Measurements from ENCODE around the gene ADAM30. TPM values are rescaled to one million over a fixed set of nuclear protein-coding genes. Genes with fewer than 3 reads are reported as not detected.

The ADAM30 gene
- total RNA-seq, 2 donors from 2014 or later, result not detected

GRCh38 chr1:119935915-119936314 is 39.6 kb upstream of the ADAM30 start:
- ATAC-seq (ENCODE audit: insufficient number of reproducible peaks, low FRiP score, low read depth), result no peak
- no peak for TF ChIP-seq CTCF (IDR thresholded peaks at IDR 0.05)
- H3K27ac ChIP-seq, result no peak overlapping the region

GRCh38 chr1:119935373-119935772 is 39.1 kb upstream of the ADAM30 start:
- Histone ChIP-seq H3K4me3 (no peak overlapping the region), H3K27me3 (replicated peaks; ENCODE audit: insufficient read depth) (no peaks in the 10 kb centered on the region), H3K27ac (no peak overlapping the region), H3K4me1 (ENCODE audit: control insufficient read depth in 1 of 2, low read depth in 2 of 2) (no peaks in the 10 kb centered on the region), H3K9me3 (no peaks in the 10 kb centered on the region), H3K36me3 (peaks cover 65% of the 10 kb centered on the region)
- no peak for ATAC-seq (ENCODE audit: insufficient number of reproducible peaks, low FRiP score, low read depth)
- no peak for TF ChIP-seq CTCF (IDR thresholded peaks at IDR 0.05)
- DNase-seq (ENCODE audit: low spot score), result no peak

More at GRCh38 chr1:119935915-119936314, 39.6 kb upstream of the ADAM30 start:
- Histone ChIP-seq H3K4me3 (no peak overlapping the region), H3K9me3 (no peaks in the 10 kb centered on the region), H3K4me1 (ENCODE audit: control insufficient read depth in 1 of 2, low read depth in 2 of 2) (no peaks in the 10 kb centered on the region), H3K27me3 (replicated peaks; ENCODE audit: insufficient read depth) (no peaks in the 10 kb centered on the region), H3K36me3 (peaks cover 70% of the 10 kb centered on the region)
- DNase-seq (ENCODE audit: low spot score), result no peak

- H3K36me3 ChIP-seq, result peaks cover 61% of the 10 kb centered on the region
- no peaks in the 10 kb centered on the region for H3K9me3 ChIP-seq
- no peak for ATAC-seq (ENCODE audit: insufficient number of reproducible peaks, low FRiP score, low read depth)
Measured at GRCh38 chr1:119933397-119933796, 37.1 kb upstream of the ADAM30 start.

DNA sequence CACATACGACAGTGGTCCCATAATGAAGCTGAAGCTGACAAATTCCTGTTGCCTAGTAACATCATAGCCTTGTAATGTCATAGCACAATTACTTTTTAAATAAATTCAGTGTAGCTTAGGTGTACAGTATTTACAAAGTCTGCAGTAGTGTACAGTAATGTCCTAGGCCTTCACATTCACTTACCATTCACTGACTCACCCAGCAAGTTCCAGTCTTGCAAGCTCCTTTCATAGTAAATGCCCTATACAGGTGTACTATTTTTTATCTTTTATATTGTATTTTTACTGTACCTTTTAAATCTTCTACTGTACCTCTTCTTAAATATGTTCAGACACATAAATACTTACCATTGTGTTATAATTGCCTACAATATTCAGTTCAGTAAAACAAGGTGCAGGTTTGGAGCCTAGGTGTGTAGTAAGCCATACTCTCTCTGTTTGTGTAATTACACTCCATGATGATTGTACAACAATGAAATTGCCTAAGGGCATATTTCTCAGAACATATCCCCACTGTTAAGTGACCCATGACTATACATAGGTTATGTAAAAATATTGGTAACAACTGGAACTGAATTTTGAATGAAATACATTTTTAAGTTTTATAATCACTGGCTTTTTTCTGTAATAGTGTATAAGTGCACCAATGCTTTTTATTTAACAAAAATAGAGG is 33.5 kb upstream of the ADAM30 start:
- Histone ChIP-seq H3K27ac (no peak overlapping the region), H3K4me1 (ENCODE audit: control insufficient read depth in 1 of 2, low read depth in 2 of 2) (no peaks in the 10 kb centered on the region), H3K27me3 (replicated peaks; ENCODE audit: insufficient read depth) (no peaks in the 10 kb centered on the region), H3K9me3 (no peaks in the 10 kb centered on the region), H3K4me3 (no peak overlapping the region), H3K36me3 (peaks cover 62% of the 10 kb centered on the region)
- DNase-seq (ENCODE audit: low spot score), result no peak
- ATAC-seq (ENCODE audit: insufficient number of reproducible peaks, low FRiP score, low read depth), result no peak
- no peak for TF ChIP-seq CTCF (IDR thresholded peaks at IDR 0.05)

More at GRCh38 chr1:119933397-119933796, 37.1 kb upstream of the ADAM30 start:
- Histone ChIP-seq H3K27ac (no peak overlapping the region), H3K4me3 (no peak overlapping the region), H3K4me1 (ENCODE audit: control insufficient read depth in 1 of 2, low read depth in 2 of 2) (no peaks in the 10 kb centered on the region), H3K27me3 (replicated peaks; ENCODE audit: insufficient read depth) (no peaks in the 10 kb centered on the region)
- no peak for DNase-seq (ENCODE audit: low spot score)
- TF ChIP-seq CTCF (IDR thresholded peaks at IDR 0.05), result no peak

- H3K36me3 ChIP-seq, result peaks cover 75% of the 10 kb centered on the region
- H3K27me3 ChIP-seq (replicated peaks; ENCODE audit: insufficient read depth), result no peaks in the 10 kb centered on the region
- no peak for ATAC-seq (ENCODE audit: insufficient number of reproducible peaks, low FRiP score, low read depth)
- H3K4me1 ChIP-seq (ENCODE audit: control insufficient read depth in 1 of 2, low read depth in 2 of 2), result no peaks in the 10 kb centered on the region
- H3K27ac ChIP-seq, result no peak overlapping the region
- no peak for TF ChIP-seq CTCF (IDR thresholded peaks at IDR 0.05)
- H3K4me3 ChIP-seq, result no peak overlapping the region
- no peaks in the 10 kb centered on the region for H3K9me3 ChIP-seq
- DNase-seq (ENCODE audit: low spot score), result no peak
Measured at GRCh38 chr1:119926553-119926952, 30.2 kb upstream of the ADAM30 start.
